Amygdala (tissue), 56 donors: ENCODE results near the gene PTPN6.
A peak's percentile ranks its signal among the peaks of the same experiment; 100 is the strongest.

Source experiments
- DNase-seq, 56 donors: peaks; one replicate each; lab custom pipeline; 2025; lab: John Stamatoyannopoulos, UW

PTPN6 gene

DNA sequence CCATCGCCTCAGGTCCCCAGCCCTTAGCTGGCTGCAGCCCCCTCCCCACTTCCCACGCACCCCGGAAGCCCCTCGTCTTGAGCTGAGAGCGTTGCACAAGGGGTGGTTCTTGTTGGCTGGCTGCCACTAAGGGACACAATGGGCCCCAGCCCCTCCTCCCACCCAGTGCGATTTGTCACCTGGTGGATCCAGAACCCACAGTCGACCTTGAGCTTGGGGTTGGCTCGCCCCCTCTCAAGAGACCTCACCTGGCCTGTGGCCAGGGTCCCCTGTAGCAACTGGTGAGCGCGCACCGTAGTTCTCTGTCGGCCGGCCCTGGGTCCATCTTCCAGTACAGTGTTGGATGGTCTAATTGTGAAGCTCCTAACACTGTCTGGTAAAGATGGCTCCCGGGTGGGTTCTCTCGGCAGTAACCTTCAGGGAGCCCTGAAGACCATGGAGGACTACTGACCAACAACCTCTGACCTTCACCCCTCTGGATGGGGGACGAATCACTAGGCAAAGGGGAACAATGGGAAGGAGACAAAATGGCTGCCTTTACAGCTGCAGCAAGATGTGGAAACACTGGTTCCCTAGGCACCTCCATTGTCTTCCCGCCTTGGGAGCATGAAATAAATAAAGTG lies 12.7 kb downstream of the PTPN6 start:
- no peak for DNase-seq

GRCh38 chr12:6964605-6965025 lies 13.5 kb downstream of the PTPN6 start:
- DNase-seq = no peak

GRCh38 chr12:6965026-6965661 lies 14.0 kb downstream of the PTPN6 start:
- peak in 52 of 56 donors; percentile 21 to 85 (median 61) for DNase-seq

DNA sequence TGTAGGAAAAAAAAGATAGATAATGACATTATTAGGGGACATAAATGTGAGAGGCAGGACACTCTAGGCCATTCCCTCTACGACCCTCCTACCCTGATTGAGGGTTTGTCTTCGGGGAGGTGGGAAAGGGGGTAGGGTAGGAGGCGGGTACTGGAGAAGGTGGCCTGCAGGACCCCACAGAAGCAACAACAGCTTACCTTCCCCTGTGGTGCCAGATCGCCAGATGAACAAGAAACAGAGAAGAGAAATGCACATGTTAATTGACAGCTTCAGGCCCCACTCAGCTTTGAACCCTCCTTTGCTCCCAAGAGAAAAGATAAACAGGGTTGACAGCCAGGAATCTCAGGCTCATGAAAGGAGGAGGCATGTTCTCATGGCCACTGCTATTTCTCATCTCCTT lies 14.6 kb downstream of the PTPN6 start:
- DNase-seq = no peak

GRCh38 chr12:6966351-6966750 lies 15.2 kb downstream of the PTPN6 start:
- no peak for DNase-seq

DNA sequence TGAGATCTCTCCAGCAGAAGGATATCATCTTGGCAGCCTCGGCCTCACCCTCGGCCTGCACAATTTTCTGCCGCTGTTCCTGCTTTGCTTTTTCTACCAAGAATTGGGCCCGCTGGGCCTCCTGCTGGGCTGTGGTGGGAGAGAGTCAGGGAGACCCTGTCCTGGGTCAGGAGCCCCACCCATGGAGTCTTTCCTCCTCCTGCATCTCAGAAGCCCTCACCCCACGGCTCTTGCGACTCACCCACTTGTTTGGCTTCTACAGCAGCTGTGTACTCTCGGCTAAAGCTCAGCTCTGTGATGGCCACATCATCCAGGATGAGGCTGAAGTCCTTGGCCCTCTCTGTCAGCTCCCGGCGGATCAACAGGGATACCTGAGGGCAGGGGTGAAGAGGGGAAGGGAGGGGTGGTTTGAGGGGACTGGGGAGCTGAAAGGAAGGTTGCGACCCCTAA lies 16.5 kb downstream of the PTPN6 start:
- DNase-seq = no peak

- DNase-seq = no peak
Measured at GRCh38 chr12:6968426-6968825, 17.3 kb downstream of the PTPN6 start.

GRCh38 chr12:6970096-6970527 lies 19.0 kb downstream of the PTPN6 start:
- DNase-seq = peak in 1 of 56 donors; percentile 39

DNA sequence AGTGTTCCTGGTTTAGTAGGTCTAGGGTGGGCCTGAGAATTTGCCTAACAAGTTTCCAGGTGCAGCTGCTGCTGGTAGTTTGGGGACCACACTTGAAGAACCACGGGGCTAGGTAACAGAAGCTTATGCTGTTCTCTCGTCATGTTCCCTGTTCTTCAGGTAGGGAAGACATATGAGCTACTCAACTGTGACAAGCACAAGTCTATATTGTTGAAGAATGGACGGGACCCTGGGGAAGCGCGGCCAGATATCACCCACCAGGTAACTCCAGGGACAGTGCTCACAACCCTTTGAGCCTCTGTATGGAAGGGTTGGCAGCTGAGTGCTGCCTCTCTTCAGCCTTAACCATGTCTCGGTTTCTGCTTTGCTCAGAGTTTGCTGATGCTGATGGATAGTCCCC lies 23.0 kb downstream of the PTPN6 start:
- no peak for DNase-seq

- no peak for DNase-seq
Measured at GRCh38 chr12:6975297-6976032, 24.3 kb downstream of the PTPN6 start.

- no peak for DNase-seq
Measured at GRCh38 chr12:6977653-6978052, 26.5 kb downstream of the PTPN6 start.

DNA sequence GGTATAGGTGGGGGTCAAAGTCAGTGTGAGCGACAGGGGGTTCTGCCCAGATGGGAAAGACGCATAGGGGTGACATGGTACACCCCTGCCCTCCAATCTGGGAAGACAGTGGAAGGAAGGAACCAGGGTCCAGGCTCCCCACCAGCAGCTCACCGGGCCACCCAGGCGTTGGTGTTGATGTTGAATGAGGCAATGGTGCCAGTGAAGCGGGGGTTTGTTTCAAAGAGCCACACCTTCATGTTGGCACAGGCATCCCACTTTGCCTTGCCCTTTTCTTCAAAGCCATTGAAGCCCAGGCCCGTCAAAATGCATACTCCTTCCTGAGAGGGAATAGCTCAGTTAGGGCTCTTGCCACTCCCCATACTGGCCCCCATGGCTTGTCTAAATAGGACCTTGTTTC lies 27.0 kb downstream of the PTPN6 start:
- DNase-seq = no peak

DNA sequence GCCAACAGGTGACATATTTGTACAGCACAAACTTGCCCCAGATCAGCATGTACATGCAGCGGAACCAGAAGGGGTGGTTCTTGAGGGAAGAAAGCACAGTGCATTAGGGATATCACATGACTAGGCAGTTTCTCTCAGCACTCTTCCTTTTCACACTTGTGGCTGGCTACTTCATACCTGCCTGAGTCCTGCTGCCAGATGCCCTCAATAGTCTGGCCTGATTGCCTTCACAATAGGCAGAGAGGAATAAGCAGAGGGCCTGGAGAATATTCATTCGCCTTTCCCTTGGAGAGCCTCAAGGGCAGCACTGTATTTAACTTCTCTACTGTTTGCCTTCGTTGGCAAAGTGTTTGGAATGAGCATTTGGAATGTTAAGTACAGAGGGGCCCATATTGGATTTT lies 27.5 kb downstream of the PTPN6 start:
- DNase-seq = no peak

GRCh38 chr12:6979021-6979420 lies 27.9 kb downstream of the PTPN6 start:
- DNase-seq = no peak

GRCh38 chr12:6979453-6979852 lies 28.3 kb downstream of the PTPN6 start:
- no peak for DNase-seq

GRCh38 chr12:6980075-6980474 lies 28.9 kb downstream of the PTPN6 start:
- no peak for DNase-seq

DNA sequence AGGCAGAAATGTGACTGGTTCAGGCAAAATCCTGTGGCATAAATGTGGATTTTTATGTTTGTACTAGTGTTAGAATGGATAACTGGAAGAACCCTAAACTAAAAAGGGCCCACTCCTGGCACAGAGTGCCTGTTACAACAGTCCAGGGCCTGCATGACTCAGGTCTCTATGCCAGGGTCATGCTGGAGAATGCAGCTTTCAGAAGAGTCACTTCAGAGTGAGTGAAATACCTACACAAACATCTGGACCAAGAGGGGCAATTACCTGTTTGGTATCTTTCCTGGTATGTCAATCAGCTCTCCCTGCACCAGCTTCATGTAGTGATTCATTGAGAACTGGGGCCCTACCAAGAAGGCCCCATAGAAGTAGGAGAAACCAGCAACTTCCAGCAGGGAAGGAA lies 29.6 kb downstream of the PTPN6 start:
- no peak for DNase-seq

DNA sequence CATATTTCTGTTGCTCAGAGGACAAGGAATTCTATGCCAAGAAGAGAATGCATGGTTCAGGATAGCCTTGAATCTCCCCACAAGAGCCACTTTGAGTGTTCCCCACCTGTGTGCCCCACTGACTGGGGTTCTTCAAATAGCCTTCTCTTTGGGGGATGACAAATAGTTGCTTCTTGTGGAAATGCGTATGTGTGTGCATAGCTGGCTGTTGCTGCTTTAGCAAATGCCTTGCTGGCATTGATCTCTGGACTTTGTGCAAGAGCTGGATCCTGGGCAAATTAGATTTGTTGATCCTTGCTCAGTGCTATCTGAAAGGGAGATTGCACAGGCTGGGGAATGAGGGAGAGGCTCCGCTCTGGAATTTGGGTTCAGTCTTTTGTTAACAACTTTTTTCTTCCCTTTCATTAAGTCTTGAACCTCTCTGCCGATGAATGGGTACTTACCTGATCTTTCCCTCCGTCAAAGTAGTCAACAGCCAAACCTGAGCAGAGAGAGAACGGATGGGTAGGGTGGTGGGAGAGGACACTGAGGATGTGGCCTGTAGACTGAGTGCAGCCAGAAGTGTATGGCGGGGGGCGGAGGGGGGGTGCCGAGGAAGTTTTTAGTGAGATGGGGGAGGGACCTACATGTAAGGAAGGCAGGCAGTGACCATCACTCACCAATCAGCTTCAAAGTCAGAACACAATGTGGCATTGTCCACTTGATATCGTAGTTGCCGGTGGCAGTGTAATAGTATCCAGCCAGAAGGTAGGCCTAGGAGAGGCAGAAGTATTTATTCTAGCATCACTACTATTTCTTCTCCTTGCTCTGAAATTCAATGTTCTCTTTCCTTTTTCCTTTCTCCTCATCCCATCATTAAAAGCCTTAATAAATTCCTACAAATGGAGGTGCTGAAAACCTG lies 30.2 kb downstream of the PTPN6 start:
- no peak for DNase-seq

DNA sequence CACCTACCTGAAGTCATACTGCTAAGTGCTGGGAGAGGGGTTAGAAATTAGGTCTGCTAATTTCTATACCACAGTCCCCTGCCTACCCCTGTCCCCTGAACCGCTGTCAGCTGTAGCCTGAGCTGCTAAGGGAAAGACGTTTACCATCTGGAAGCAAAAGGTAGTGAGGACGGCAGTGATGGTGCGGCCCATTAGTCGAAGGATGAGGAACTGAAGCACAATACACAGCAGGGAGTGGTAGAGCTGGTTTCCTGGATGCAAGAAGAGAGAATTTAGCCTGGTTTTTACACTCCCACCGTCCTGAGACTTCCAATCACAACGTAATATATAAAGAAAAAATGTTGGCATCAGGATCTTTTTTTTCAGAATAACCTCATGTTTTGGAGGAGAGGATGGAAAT lies 31.4 kb downstream of the PTPN6 start:
- no peak for DNase-seq

GRCh38 chr12:6987956-6988553 lies 36.9 kb downstream of the PTPN6 start:
- peak in 5 of 56 donors; percentile 3 to 9 (median 8) for DNase-seq
